ENCODE data around the gene RANGAP1.

DNA sequence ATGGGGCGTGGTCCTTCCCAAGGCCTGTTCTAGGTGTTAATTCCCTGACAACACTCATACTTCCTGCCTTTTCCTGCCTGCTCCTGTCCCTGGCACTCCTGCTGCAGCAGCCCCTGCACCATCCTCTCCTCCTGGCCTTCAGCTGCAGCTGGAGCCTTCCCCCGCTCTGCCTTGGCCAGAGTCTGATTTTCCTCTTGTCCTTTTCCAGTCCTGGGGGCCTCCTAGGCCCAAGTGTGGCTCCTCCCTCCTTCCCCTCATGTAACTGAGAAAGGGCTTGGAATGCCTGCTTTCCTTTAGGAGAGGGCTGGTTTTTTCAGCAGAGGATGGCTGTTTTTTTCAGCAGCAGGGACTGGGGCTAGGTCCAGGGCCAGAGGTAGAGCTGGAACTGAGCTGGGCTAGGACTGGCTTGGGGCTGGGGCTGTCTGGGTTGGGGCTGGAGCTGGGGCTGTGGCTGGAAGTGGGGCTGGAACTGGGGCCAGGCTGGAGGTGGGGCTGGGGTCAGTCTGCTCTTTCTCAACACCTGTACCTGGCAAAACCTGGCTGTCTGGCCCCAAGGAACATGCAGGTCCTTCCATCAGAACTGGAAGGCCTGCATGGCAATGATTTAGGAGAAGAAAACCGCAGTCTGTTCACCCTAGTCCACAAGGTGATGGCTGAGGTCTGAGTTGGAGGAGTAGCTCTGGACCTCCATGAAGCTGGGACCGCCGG lies 39.0 kb upstream of the RANGAP1 start:
- TF ChIP-seq POLR2AphosphoS5 (IDR thresholded peaks at IDR 0.05) = no peak
- TF ChIP-seq, protein P1, sequence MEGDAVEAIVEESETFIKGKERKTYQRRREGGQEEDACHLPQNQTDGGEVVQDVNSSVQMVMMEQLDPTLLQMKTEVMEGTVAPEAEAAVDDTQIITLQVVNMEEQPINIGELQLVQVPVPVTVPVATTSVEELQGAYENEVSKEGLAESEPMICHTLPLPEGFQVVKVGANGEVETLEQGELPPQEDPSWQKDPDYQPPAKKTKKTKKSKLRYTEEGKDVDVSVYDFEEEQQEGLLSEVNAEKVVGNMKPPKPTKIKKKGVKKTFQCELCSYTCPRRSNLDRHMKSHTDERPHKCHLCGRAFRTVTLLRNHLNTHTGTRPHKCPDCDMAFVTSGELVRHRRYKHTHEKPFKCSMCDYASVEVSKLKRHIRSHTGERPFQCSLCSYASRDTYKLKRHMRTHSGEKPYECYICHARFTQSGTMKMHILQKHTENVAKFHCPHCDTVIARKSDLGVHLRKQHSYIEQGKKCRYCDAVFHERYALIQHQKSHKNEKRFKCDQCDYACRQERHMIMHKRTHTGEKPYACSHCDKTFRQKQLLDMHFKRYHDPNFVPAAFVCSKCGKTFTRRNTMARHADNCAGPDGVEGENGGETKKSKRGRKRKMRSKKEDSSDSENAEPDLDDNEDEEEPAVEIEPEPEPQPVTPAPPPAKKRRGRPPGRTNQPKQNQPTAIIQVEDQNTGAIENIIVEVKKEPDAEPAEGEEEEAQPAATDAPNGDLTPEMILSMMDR (IDR thresholded peaks at IDR 0.05) = no peak

Measured in sigmoid colon (tissue), 4 donors.